HL-60 (cell line): Measurements from ENCODE around the gene SPSB2.
"Not testable (repeated sequence)": the region's sequence is repeated elsewhere in the genome, so short reads cannot be mapped to it uniquely, and the experiment has no call there.

ENCODE experiments used
- DNase-seq, 2 experiments: peaks; one replicate each; pipeline ENCODE4 v3.0.0-alpha.2; 2010 to 2020; ENCODE audit warnings: low read depth in 1 of 2, low spot score in 1 of 2
- H3K27ac ChIP-seq: fragments of 250-450 bp; sonication (Bioruptor Pico); replicated peaks from 2 replicates; pipeline ENCODE4 v1.5.1; 2020; ENCODE audit warnings: mild to moderate bottlenecking, moderate library complexity
- H3K27me3 ChIP-seq: fragments of 250-450 bp; sonication (Bioruptor Pico); 2 replicates; pipeline ENCODE4 v1.5.1; 2021; ENCODE audit warnings: mild to moderate bottlenecking, moderate library complexity; ENCODE audit not compliant: insufficient read depth, poor library complexity, severe bottlenecking
- H3K4me3 ChIP-seq: replicated peaks from 2 replicates; pipeline ENCODE4 v1.5.1; 2011; ENCODE audit warnings: mild to moderate bottlenecking, control low read depth, low read length; ENCODE audit not compliant: insufficient read depth
- GABPA ChIP-seq: IDR thresholded peaks from 2 replicates; pipeline ENCODE4 v1.6.1; 2012; ENCODE audit warnings: low read depth
- POLR2AphosphoS5 ChIP-seq: IDR thresholded peaks from 2 replicates; pipeline ENCODE4 v1.6.1; 2012; ENCODE audit warnings: low read depth
- SPI1 ChIP-seq: IDR thresholded peaks from 2 replicates; pipeline ENCODE4 v1.6.1; 2012; ENCODE audit warnings: low read depth, mild to moderate bottlenecking, borderline replicate concordance
- TF ChIP-seq, protein P1 (sequence below): IDR thresholded peaks from 2 replicates; pipeline ENCODE4 v1.6.1; 2012; ENCODE audit warnings: low read depth; ENCODE audit not compliant: insufficient replicate concordance
- TF ChIP-seq, protein P2 (sequence below): IDR thresholded peaks from one replicate; pipeline ENCODE4 v1.5.1; 2011; ENCODE audit warnings: low read length, control low read depth, inconsistent platforms; ENCODE audit not compliant: insufficient read depth

Gene SPSB2

DNA sequence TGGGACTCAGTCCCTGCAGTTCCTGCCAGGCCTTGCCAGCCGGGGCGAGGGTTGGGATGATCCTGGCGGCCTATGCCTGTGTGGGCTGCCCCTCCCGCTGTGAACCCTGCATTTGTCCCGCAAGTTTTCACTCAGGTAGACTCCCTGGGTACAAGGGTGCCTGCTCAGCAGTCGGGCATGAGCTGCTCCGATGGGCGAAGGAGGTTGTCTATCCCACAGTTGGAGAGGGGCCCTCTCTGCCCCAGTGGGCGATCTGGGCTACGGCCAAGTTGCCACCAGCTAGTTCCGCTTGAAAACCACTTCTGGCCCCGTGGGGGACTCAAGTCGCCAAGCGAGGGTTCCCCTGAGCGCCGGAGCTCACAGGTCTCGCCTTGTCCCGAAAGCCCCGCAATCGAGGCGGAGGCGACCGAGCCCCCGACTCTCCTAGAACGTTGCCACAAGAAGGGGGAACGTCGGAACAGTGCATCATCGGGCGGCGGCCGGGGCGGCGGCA, 6.1 kb downstream of the SPSB2 start:
- peak overlapping the region; percentile 93 for H3K4me3 ChIP-seq
- DNase-seq = no peak
- no peaks in the 10 kb centered on the region for H3K27me3 ChIP-seq
- H3K27ac ChIP-seq = peak overlapping the region; percentile 92
- TF ChIP-seq POLR2AphosphoS5 (no peak), GABPA (no peak), SPI1 (0 out of 2 replicates have a peak, but pooled peaks have one; percentile 0)
- TF ChIP-seq, protein P1, sequence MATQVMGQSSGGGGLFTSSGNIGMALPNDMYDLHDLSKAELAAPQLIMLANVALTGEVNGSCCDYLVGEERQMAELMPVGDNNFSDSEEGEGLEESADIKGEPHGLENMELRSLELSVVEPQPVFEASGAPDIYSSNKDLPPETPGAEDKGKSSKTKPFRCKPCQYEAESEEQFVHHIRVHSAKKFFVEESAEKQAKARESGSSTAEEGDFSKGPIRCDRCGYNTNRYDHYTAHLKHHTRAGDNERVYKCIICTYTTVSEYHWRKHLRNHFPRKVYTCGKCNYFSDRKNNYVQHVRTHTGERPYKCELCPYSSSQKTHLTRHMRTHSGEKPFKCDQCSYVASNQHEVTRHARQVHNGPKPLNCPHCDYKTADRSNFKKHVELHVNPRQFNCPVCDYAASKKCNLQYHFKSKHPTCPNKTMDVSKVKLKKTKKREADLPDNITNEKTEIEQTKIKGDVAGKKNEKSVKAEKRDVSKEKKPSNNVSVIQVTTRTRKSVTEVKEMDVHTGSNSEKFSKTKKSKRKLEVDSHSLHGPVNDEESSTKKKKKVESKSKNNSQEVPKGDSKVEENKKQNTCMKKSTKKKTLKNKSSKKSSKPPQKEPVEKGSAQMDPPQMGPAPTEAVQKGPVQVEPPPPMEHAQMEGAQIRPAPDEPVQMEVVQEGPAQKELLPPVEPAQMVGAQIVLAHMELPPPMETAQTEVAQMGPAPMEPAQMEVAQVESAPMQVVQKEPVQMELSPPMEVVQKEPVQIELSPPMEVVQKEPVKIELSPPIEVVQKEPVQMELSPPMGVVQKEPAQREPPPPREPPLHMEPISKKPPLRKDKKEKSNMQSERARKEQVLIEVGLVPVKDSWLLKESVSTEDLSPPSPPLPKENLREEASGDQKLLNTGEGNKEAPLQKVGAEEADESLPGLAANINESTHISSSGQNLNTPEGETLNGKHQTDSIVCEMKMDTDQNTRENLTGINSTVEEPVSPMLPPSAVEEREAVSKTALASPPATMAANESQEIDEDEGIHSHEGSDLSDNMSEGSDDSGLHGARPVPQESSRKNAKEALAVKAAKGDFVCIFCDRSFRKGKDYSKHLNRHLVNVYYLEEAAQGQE = no peak
- TF ChIP-seq, protein P2, sequence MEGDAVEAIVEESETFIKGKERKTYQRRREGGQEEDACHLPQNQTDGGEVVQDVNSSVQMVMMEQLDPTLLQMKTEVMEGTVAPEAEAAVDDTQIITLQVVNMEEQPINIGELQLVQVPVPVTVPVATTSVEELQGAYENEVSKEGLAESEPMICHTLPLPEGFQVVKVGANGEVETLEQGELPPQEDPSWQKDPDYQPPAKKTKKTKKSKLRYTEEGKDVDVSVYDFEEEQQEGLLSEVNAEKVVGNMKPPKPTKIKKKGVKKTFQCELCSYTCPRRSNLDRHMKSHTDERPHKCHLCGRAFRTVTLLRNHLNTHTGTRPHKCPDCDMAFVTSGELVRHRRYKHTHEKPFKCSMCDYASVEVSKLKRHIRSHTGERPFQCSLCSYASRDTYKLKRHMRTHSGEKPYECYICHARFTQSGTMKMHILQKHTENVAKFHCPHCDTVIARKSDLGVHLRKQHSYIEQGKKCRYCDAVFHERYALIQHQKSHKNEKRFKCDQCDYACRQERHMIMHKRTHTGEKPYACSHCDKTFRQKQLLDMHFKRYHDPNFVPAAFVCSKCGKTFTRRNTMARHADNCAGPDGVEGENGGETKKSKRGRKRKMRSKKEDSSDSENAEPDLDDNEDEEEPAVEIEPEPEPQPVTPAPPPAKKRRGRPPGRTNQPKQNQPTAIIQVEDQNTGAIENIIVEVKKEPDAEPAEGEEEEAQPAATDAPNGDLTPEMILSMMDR = no peak

DNA sequence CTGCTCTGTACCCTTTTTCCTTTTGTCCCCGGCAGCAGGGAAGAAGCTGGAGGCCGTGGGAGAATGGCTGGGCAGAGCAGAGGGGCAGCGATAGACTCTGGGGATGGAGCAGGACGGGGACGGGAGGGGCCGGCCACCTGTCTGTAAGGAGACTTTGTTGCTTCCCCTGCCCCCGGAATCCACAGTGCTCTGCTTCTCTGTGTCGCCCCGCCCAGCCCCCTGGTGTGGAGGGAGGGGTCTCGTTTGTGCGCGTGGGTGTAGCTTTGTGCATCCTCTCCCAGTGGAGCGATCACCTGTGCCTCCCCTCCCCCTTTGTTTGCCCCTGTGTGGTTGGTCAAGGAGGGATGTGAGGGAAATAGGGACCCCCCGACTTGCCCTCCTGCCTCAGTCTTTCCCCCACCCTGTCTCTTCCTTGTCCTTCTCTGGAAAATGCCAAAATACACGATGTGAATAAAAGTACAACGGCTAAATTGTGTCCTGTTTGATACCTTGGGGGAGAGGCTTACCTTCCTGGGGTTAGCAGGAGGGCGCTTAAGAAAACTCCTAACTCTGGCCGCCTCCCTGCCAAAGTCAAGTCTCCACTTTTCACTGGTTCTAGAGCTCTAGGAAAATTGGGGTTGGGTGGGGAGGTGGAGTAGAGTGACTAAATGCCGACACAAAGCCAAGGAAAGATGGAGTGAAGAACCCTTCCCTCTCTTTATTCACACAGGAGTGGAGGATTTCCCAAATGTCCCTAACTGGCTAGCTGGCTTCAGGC, 6.8 kb downstream of the SPSB2 start:
- H3K27me3 ChIP-seq = no peaks in the 10 kb centered on the region
- peak overlapping the region; percentile 93 for H3K4me3 ChIP-seq
- no peak for DNase-seq
- peak overlapping the region; percentile 92 for H3K27ac ChIP-seq
- TF ChIP-seq, protein P1 = no peak
- TF ChIP-seq GABPA = no peak
- no peak for TF ChIP-seq POLR2AphosphoS5
- TF ChIP-seq, protein P2 = no peak
- TF ChIP-seq SPI1 = no peak

DNA sequence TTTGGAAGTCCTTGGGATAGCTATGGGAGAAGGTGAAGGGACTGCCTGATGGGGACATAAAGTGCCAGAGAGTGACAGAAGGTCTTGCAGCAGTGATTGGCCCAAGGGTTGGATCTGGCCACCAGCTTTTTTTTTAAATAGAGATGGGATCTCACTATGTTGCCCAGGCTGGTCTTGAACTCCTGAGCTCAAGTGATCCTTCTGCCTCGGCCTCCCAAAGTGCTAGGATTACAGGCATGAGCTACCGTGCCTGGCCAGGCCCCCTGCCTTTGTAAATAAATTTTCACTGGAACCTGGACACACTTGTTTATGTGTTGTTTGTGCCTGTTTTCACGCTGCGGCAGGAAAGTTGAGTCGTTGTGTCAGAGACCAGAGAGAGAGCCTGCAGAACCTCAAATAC, 7.8 kb downstream of the SPSB2 start:
- not testable (repeated sequence) for H3K27me3 ChIP-seq, H3K4me3 ChIP-seq, H3K27ac ChIP-seq, DNase-seq

DNA sequence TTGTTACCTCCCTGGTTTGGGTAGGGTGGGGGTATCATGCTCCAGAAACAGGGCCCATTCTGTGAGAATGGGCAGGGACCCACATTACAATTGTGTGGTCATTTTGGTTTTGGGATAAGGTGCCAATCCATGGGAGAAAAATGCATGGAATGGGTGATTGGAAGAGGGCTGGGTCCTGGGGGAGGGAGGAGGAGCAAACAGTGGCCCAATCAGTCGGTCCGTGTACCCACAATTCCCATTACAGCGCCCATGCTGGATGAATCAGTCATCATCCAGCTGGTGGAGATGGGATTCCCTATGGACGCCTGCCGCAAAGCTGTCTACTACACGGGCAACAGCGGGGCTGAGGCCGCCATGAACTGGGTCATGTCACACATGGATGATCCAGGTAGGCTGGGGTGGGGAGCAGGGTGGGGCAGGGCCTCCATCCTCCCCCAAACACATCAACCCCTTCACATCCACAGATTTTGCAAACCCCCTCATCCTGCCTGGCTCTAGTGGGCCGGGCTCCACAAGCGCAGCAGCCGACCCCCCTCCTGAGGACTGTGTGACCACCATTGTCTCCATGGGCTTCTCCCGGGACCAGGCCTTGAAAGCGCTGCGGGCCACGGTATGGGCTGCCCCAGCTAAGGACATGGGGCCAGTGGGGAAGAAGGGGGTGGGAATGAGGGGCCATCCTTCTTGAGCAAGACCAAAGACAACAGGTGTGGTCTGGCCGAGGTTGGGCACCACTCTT, 9.3 kb downstream of the SPSB2 start:
- no peak for DNase-seq
- no peak for TF ChIP-seq POLR2AphosphoS5
- TF ChIP-seq GABPA = no peak
- TF ChIP-seq, protein P1 = no peak
- TF ChIP-seq, protein P2 = no peak
- TF ChIP-seq SPI1 = no peak
- no peak overlapping the region for H3K4me3 ChIP-seq
- H3K27ac ChIP-seq = no peak overlapping the region
- H3K27me3 ChIP-seq = no peaks in the 10 kb centered on the region
